Coronary artery (tissue), 2 donors: ENCODE measurements around the gene NCOA6.
"Not testable (repeated sequence)": the region's sequence is repeated elsewhere in the genome, so short reads cannot be mapped to it uniquely, and the experiment has no call there.

Source experiments
- DNase-seq: peaks from one replicate; pipeline ENCODE4 v3.0.0-alpha.2; 2017; ENCODE audit warnings: low spot score
- H3K27ac ChIP-seq, 2 donors: fragments of 200-600 bp; sonication (generic); one replicate each; pipeline ENCODE4 v1.5.1; 2016 to 2019
- H3K4me3 ChIP-seq: fragments of 200-600 bp; sonication (generic); 2 replicates; pipeline ENCODE4 v1.5.1; 2016; ENCODE audit warnings: mild to moderate bottlenecking, moderate library complexity
- TF ChIP-seq, protein P1 (sequence below): fragments of 200-600 bp; sonication (generic); IDR thresholded peaks from one replicate; pipeline ENCODE4 v1.5.1; 2019; ENCODE audit warnings: antibody characterized with exemption

The NCOA6 gene

DNA sequence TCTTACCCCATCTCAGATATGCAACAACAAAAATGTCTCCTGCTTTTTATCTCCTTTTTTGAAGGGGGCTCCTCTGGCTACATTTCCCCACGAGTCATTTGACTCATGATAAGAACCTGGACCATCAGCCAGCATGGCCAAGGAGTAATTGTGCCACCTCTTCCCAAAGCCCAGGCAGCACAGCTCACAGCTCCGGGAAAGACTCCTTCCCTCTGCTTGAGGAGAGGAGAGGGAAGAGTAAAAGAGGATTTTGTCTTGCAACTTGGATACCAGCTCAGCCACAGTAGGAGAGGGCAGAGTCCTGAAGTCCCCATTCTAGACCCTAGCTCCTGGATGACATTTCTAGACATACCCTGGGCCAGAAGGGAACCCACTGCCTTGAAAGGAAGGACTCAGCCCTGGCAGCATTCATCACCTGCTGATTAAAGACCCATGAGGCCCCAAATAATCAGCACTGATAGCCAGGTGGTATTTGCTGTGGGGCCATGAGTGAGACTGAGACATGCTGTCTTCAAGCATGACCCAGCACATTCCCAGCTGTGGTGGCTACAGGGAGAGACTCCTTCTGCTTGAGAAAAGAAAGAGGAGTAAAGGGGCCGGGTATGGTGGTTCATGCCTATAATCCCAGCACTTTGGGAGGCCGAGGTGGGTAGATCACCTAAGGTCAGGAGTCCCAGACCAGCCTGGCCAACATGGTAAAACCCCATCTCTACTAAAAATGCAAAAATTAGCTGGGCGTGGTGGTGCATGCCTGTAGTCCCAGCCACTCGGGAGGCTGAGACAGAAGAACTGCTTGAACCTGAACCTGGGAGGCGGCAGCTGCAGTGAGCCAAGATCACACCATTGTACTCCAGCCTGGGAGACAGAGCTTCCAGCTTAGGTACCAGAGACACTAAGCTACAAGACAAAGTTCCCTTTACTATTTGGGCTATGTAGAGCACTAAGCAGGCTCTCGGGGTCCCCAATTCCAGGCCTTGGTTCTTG is 28.1 kb downstream of the NCOA6 start:
- Histone ChIP-seq H3K27ac (no peak overlapping the region), H3K4me3 (no peak overlapping the region)
- no peak for DNase-seq
- TF ChIP-seq, protein P1, sequence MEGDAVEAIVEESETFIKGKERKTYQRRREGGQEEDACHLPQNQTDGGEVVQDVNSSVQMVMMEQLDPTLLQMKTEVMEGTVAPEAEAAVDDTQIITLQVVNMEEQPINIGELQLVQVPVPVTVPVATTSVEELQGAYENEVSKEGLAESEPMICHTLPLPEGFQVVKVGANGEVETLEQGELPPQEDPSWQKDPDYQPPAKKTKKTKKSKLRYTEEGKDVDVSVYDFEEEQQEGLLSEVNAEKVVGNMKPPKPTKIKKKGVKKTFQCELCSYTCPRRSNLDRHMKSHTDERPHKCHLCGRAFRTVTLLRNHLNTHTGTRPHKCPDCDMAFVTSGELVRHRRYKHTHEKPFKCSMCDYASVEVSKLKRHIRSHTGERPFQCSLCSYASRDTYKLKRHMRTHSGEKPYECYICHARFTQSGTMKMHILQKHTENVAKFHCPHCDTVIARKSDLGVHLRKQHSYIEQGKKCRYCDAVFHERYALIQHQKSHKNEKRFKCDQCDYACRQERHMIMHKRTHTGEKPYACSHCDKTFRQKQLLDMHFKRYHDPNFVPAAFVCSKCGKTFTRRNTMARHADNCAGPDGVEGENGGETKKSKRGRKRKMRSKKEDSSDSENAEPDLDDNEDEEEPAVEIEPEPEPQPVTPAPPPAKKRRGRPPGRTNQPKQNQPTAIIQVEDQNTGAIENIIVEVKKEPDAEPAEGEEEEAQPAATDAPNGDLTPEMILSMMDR, result no peak

DNA sequence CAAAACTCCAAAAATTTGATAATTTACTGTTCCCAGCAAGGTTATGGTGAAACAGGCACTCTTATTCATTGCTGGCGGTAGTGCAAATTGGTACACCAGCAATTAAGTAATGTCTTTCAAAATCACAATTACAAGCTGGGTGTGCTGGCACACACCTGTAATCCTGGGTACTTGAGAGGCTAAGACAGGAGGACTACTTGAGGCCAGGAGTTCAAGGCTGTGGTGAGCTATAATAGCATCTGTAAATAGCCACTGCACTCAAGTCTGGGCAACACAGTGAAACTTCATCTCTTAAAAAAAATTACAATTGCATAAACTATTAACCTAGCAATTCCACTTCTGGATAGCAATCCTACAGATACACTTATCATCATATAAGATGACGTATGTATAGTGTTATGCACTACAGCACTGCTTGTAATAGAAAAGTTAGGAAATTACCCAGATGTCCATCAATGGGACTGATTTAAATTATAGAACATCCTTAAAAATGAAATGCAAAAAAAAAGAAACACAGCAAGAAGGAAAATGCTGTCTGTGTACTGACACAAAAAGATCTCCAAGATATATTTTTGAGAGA is 31.4 kb downstream of the NCOA6 start:
- Histone ChIP-seq H3K27ac (no peak overlapping the region), H3K4me3 (no peak overlapping the region)
- no peak for DNase-seq
- TF ChIP-seq, protein P1, result no peak

DNA sequence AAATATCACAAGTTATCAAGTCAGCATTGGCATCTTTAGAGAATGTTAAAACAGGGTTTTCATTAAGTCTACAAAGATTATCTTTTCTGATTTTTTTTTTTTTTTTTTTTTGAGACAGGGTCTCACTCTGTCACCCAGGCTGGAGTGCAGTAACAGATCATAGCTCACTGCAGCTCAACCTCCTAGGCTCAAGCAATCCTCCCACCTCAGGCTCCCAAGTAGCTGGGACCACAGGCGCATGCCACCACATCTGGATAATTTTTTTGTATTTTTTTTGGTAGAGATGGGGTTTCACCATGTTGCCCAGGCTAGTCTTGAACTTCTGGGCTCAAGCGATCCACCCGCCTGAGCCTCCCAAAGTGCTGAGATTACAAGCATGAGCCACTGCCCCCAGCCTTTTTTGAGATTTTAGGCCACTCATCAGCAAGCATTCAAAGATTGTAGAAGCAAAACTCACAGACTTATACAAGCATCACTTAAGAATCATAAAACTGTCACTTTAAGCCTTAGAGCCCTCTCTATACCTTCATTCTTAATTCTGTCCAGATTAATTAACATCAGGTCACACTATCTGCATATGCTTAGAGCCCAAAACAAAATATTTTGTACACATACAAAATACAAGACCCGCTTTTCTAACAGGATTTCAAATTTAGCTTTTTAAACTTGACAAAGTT is 32.6 kb downstream of the NCOA6 start:
- Histone ChIP-seq H3K4me3 (no peak overlapping the region), H3K27ac (no peak overlapping the region)
- DNase-seq, result no peak
- TF ChIP-seq, protein P1, result no peak

DNA sequence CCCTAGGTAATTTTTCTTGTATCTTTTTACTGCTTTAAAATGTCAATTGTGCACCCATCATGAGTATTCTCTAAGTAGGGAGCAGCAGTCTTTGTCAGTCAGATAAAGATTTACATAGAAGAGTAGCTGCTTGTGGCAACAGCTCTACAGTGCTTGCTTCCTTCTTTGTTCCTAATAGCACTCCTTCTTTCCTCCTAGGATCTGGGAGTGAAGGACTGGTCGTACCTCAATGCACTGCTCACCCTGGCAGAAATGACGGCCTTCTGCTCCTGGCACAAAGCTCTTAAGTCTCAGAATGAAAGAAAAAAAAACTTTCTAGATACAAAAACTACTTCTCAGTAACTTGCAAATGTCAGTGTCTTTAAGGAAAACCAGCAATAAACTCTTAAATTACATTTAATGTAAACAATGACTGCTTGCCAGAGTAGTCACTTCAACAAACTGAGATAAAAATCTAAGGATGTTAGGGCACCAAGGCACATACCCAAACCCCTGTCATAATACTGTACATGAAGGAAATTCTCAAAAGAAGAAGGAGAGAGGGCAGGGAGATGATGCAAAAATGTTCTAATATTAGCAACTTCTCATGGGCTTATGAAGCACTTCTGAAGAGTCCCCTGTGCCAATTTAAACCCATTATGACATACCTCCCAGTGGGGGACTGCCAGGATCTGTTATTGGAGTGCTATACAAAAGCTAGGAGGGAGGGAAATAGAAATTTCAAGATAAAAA is 34.0 kb downstream of the NCOA6 start:
- no peak for DNase-seq
- Histone ChIP-seq H3K4me3 (no peak overlapping the region), H3K27ac (no peak overlapping the region)
- TF ChIP-seq, protein P1, result no peak

DNA sequence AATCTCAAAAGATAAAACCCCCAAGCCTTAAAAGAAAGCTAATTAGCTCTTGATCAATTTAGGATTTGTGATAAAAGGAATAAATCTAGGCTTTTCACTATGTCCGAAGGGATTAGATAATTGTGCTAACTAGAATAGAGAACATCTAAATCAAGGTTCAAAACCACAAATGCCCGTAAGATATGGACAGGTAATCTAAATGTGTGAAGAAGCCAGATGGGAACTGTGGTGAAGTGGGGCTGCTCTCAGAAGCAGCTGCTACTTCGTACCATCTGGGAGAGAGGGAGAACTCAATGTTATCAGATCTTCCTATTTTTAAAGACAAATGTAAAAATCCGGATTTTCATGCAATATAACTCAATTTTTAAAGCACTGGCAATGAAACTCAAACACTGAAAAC is 44.2 kb downstream of the NCOA6 start:
- no peak for DNase-seq
- no peak overlapping the region for H3K27ac ChIP-seq
- TF ChIP-seq, protein P1, result no peak
- H3K4me3 ChIP-seq, result no peak overlapping the region

DNA sequence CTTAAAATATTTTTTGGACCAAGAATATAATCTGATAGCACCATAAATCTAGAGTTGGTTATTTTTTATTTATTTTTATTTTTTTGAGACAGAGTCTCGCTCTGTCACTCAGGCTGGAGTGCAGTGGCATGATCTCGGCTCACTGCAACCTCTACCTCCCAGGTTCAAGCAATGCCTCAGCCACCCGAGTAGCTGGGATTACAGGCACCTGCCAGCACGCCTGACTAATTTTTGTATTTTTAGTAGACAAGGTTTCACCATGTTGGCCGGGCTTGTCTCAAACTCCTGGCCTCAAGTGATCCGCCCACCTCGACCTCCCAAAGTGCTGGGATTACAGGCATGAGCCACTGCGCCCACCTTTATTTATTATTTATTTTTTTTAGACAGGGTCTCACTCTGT is 45.2 kb downstream of the NCOA6 start:
- not testable (repeated sequence) for H3K4me3 ChIP-seq, H3K27ac ChIP-seq, DNase-seq

DNA sequence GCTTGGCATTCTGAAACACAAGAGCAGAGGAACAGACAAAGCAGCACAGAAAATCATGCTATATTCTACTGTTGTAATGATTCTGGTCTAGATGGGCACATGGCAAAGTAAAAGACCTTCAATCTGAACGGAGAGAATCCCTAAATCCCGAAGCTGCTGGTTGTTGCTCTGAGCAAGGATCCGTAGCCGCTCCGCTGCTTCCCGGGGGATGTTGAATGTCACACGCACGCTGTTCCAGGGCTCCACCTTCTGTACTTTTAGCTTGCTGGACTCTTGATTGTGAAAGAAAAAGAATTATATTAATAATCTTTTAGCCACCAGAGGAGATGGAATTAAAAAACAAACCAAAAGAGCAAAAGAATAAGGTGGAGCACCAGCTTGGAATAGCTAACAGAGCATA is 49.3 kb downstream of the NCOA6 start:
- no peak overlapping the region for H3K4me3 ChIP-seq
- no peak overlapping the region for H3K27ac ChIP-seq
- DNase-seq, result no peak
- TF ChIP-seq, protein P1, result no peak
